Spleen (tissue), 7 donors: ENCODE measurements around the gene BTN1A1.

Source experiments
- POLR2A ChIP-seq, 3 donors: fragments of 450-650 bp; IDR thresholded peaks; one replicate each; pipeline ENCODE4 v1.5.1; 2017; ENCODE audit warnings: antibody characterized with exemption in 3 of 3, mild to moderate bottlenecking in 1 of 3
- TF ChIP-seq, protein P1 (sequence below), 11 experiments: fragments of 200-600 bp in 7 of 11; fragments of 450-650 bp in 4 of 11; sonication (generic) in 4 of 11; IDR thresholded peaks in 8 of 11; conservative IDR thresholded peaks in 3 of 11; 1 replicate in 7 of 11; 2 replicates in 4 of 11; pipeline versions ENCODE4 v1.4.0 to v1.8.0; 2016 to 2021; ENCODE audit warnings: antibody characterized with exemption in 11 of 11, inconsistent platforms in 4 of 11, mild to moderate bottlenecking in 1 of 11
- donor health status: DM: no; HTN: no; CAD: no; lungs with moderate emphysema.
- donor health status: DM: no; HTN: no; CAD: no.
- donor health status: DM: no; HTN: no; CAD: no.

DNA sequence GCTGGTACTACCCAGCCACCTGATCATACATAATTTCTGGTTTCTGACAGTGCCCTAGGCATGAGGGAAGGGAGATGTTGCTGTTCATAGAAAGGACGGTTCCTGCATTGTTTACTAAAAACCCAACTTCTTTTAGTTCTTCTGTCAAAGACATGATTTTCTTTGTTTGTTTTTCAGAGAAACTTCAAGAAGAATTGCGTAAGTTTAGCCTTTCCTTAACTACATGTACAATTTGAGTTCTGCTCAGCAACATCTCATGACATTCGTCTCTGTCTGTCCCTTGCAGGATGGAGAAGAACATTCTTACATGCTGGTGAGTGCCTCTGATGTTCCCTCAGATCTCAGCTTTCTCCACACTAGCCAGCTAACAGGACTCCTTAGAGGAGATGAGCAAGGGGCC is 34.3 kb upstream of the BTN1A1 start:
- TF ChIP-seq POLR2A (IDR thresholded peaks at IDR 0.05): no peak
- TF ChIP-seq, protein P1, sequence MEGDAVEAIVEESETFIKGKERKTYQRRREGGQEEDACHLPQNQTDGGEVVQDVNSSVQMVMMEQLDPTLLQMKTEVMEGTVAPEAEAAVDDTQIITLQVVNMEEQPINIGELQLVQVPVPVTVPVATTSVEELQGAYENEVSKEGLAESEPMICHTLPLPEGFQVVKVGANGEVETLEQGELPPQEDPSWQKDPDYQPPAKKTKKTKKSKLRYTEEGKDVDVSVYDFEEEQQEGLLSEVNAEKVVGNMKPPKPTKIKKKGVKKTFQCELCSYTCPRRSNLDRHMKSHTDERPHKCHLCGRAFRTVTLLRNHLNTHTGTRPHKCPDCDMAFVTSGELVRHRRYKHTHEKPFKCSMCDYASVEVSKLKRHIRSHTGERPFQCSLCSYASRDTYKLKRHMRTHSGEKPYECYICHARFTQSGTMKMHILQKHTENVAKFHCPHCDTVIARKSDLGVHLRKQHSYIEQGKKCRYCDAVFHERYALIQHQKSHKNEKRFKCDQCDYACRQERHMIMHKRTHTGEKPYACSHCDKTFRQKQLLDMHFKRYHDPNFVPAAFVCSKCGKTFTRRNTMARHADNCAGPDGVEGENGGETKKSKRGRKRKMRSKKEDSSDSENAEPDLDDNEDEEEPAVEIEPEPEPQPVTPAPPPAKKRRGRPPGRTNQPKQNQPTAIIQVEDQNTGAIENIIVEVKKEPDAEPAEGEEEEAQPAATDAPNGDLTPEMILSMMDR (IDR thresholded peaks at IDR 0.05 in 8 of 11, conservative IDR thresholded peaks at IDR 0.05 in 3 of 11): no peak
